Measurements from ENCODE around the gene CCDC90B.
"Not testable (repeated sequence)": the region's sequence is repeated elsewhere in the genome, so short reads cannot be mapped to it uniquely, and the experiment has no call there.

CCDC90B gene

GRCh38 chr11:83287631-83288030 lies 1.5 kb upstream of the CCDC90B start:
- DNase-seq (ENCODE audit: low read depth) = no peak

GRCh38 chr11:83285151-83285770 lies 906 bp downstream of the CCDC90B start:
- no peak for DNase-seq (ENCODE audit: low read depth)

- no peak for DNase-seq (ENCODE audit: low read depth)
Measured at GRCh38 chr11:83284501-83285150, 1.5 kb downstream of the CCDC90B start.

GRCh38 chr11:83282084-83282716 lies 4.0 kb downstream of the CCDC90B start:
- no peak for DNase-seq (ENCODE audit: low read depth)

- DNase-seq (ENCODE audit: low read depth) = no peak
Measured at GRCh38 chr11:83280256-83280655, 5.9 kb downstream of the CCDC90B start.

- DNase-seq (ENCODE audit: low read depth) = no peak
Measured at GRCh38 chr11:83278351-83278750, 7.8 kb downstream of the CCDC90B start.

GRCh38 chr11:83275888-83276641 lies 10.1 kb downstream of the CCDC90B start:
- no peak for DNase-seq (ENCODE audit: low read depth)

- DNase-seq (ENCODE audit: low read depth) = no peak
Measured at GRCh38 chr11:83272627-83273026, 13.5 kb downstream of the CCDC90B start.

GRCh38 chr11:83271734-83272133 lies 14.4 kb downstream of the CCDC90B start:
- DNase-seq (ENCODE audit: low read depth) = not testable (repeated sequence)

GRCh38 chr11:83269080-83269479 lies 17.1 kb downstream of the CCDC90B start:
- DNase-seq (ENCODE audit: low read depth) = not testable (repeated sequence)

GRCh38 chr11:83265331-83265730 lies 20.8 kb downstream of the CCDC90B start:
- no peak for DNase-seq (ENCODE audit: low read depth)

- DNase-seq (ENCODE audit: low read depth) = no peak
Measured at GRCh38 chr11:83259559-83259958, 26.6 kb downstream of the CCDC90B start.

- no peak for DNase-seq (ENCODE audit: low read depth)
Measured at GRCh38 chr11:83257761-83258168, 28.4 kb downstream of the CCDC90B start.

GRCh38 chr11:83256602-83257340 lies 29.4 kb downstream of the CCDC90B start:
- no peak for DNase-seq (ENCODE audit: low read depth)

GRCh38 chr11:83255366-83255765 lies 30.8 kb downstream of the CCDC90B start:
- no peak for DNase-seq (ENCODE audit: low read depth)

GRCh38 chr11:83252941-83253340 lies 33.2 kb downstream of the CCDC90B start:
- no peak for DNase-seq (ENCODE audit: low read depth)

- DNase-seq (ENCODE audit: low read depth) = no peak
Measured at GRCh38 chr11:83252266-83252665, 33.9 kb downstream of the CCDC90B start.

- DNase-seq (ENCODE audit: low read depth) = no peak
Measured at GRCh38 chr11:83249972-83250593, 36.1 kb downstream of the CCDC90B start.

GRCh38 chr11:83249445-83249844 lies 36.7 kb downstream of the CCDC90B start:
- no peak for DNase-seq (ENCODE audit: low read depth)

- DNase-seq (ENCODE audit: low read depth) = no peak
Measured at GRCh38 chr11:83241291-83241946, 44.7 kb downstream of the CCDC90B start.

- DNase-seq (ENCODE audit: low read depth) = no peak
Measured at GRCh38 chr11:83238111-83238510, 48.1 kb downstream of the CCDC90B start.
